SK-N-SH (cell line): ENCODE measurements around the gene SIPA1L2. TPM values are rescaled to one million over a fixed set of nuclear protein-coding genes. Genes with fewer than 3 reads are reported as not detected.

Experiments
- CTCF ChIA-PET: fragments of 300-600, 350-600 bp; formaldehyde crosslinking; extraction: SDS; loops from one replicate; lab custom pipeline; 2021; lab: Yijun Ruan, JAX
- POLR2A ChIA-PET: fragments of 350-600 bp; sonication (Branson Sonifier 250); formaldehyde crosslinking; extraction: SDS; loops from one replicate; lab custom pipeline; 2020; ENCODE audit warnings: antibody characterized with exemption, inconsistent platforms; lab: Yijun Ruan, JAX
- DNase-seq: peaks from one replicate; pipeline ENCODE4 v3.0.0; 2012
- H2AFZ ChIP-seq: fragments of 200-600 bp; sonication (generic); 2 replicates; pipeline ENCODE4 v1.8.1; 2016; ENCODE audit warnings: antibody characterized with exemption, mild to moderate bottlenecking, low read depth
- H3F3A ChIP-seq: fragments of 200-600 bp; sonication (generic); replicated peaks from 2 replicates; pipeline ENCODE3; 2016; ENCODE audit warnings: antibody characterized with exemption, mild to moderate bottlenecking; ENCODE audit not compliant: insufficient read depth
- H3K27ac ChIP-seq, 2 experiments: fragments of 200-500 bp in 1 of 2; fragments of 200-600 bp in 1 of 2; sonication (Bioruptor generic) in 1 of 2; sonication (generic), shearing (Covaris generic) in 1 of 2; 2 replicates each; pipeline versions ENCODE4 v1.5.1 to v1.6.1; 2014 to 2016; ENCODE audit warnings: low read depth in 2 of 2, inconsistent platforms in 1 of 2, low read length in 1 of 2, mild to moderate bottlenecking in 1 of 2, mixed read lengths in 1 of 2
- H3K27me3 ChIP-seq: fragments of 200-600 bp; sonication (generic), shearing (Covaris generic); 2 replicates; pipeline ENCODE4 v1.6.1; 2016; ENCODE audit warnings: mixed run types; ENCODE audit not compliant: insufficient read depth
- H3K36me3 ChIP-seq, 2 experiments: fragments of 200-500 bp in 1 of 2; fragments of 200-600 bp in 1 of 2; sonication (Bioruptor generic) in 1 of 2; sonication (generic) in 1 of 2; replicated peaks in 1 of 2; 2 replicates each; pipeline versions ENCODE3 to v1.5.1; 2014 to 2016; ENCODE audit warnings: low read length in 1 of 2, mild to moderate bottlenecking in 1 of 2; ENCODE audit not compliant: insufficient read depth in 2 of 2, control insufficient read depth in 1 of 2
- H3K4me1 ChIP-seq, 2 experiments: fragments of 200-500 bp in 1 of 2; fragments of 200-600 bp in 1 of 2; sonication (Bioruptor generic) in 1 of 2; sonication (generic), shearing (Covaris generic) in 1 of 2; 2 replicates each; pipeline versions ENCODE4 v1.5.1 to v1.6.1; 2014 to 2016; ENCODE audit warnings: low read depth in 1 of 2, low read length in 1 of 2, mixed run types in 1 of 2; ENCODE audit not compliant: insufficient read depth in 2 of 2, control insufficient read depth in 1 of 2
- H3K4me2 ChIP-seq: fragments of 200-600 bp; sonication (generic), shearing (Covaris generic); 2 replicates; pipeline ENCODE4 v1.6.1; 2017; ENCODE audit warnings: mixed run types
- H3K4me3 ChIP-seq, 2 experiments: fragments of 200-500 bp in 1 of 2; fragments of 200-600 bp in 1 of 2; sonication (Bioruptor generic) in 1 of 2; sonication (generic), shearing (Covaris generic) in 1 of 2; 2 replicates each; pipeline versions ENCODE4 v1.5.1 to v1.8.1; 2014 to 2016; ENCODE audit warnings: low read depth in 2 of 2, inconsistent platforms in 1 of 2, low read length in 1 of 2, mild to moderate bottlenecking in 1 of 2, mixed read lengths in 1 of 2, moderate library complexity in 1 of 2
- H3K79me2 ChIP-seq: fragments of 200-600 bp; sonication (generic); 2 replicates; pipeline ENCODE4 v1.8.1; 2017; ENCODE audit warnings: mild to moderate bottlenecking; ENCODE audit not compliant: insufficient read depth
- H3K9ac ChIP-seq: fragments of 200-600 bp; sonication (generic); 2 replicates; pipeline ENCODE4 v1.6.1; 2017; ENCODE audit warnings: mixed run types
- H3K9me2 ChIP-seq: fragments of 200-600 bp; sonication (generic); 2 replicates; pipeline ENCODE4 v1.6.1; 2017; ENCODE audit warnings: mixed run types
- H3K9me3 ChIP-seq: fragments of 200-600 bp; sonication (generic); 2 replicates; pipeline ENCODE4 v1.6.1; 2017; ENCODE audit warnings: mixed run types, mild to moderate bottlenecking, moderate library complexity
- H4K20me1 ChIP-seq: fragments of 200-600 bp; sonication (generic); 2 replicates; pipeline ENCODE4 v1.6.1; 2017; ENCODE audit warnings: mild to moderate bottlenecking, mixed run types; ENCODE audit not compliant: insufficient read depth
- ELF1 ChIP-seq: IDR thresholded peaks from 2 replicates; pipeline ENCODE4 v1.4.0; 2012
- EP300 ChIP-seq, 2 experiments: IDR thresholded peaks; 2 replicates each; pipeline versions ENCODE4 v1.4.0 to v1.6.1; 2012; ENCODE audit warnings: borderline replicate concordance in 1 of 2, low read depth in 1 of 2, low read length in 1 of 2
- FOXJ3 ChIP-seq: sonication (generic); formaldehyde crosslinking; IDR thresholded peaks from 2 replicates; pipeline ENCODE4 v1.5.1; 2020; ENCODE audit warnings: mild to moderate bottlenecking, missing genetic modification reagents
- GABPA ChIP-seq: IDR thresholded peaks from 2 replicates; pipeline ENCODE4 v1.4.0; 2012; ENCODE audit warnings: low read depth, mild to moderate bottlenecking
- IRF3 ChIP-seq: fragments of 150-350 bp; IDR thresholded peaks from 2 replicates; pipeline ENCODE4 v1.6.1; 2016; ENCODE audit warnings: mild to moderate bottlenecking, low read depth, low read length
- MEF2A ChIP-seq: IDR thresholded peaks from 2 replicates; pipeline ENCODE4 v1.4.0; 2012; ENCODE audit warnings: low read depth, borderline replicate concordance
- MXI1 ChIP-seq: IDR thresholded peaks from 2 replicates; pipeline ENCODE4 v1.6.1; 2012; ENCODE audit warnings: mild to moderate bottlenecking, low read depth, low read length, improper control_type of control experiment
- NFIC ChIP-seq: IDR thresholded peaks from 2 replicates; pipeline ENCODE4 v1.4.0; 2012; ENCODE audit warnings: borderline replicate concordance
- NRF1 ChIP-seq: IDR thresholded peaks from 2 replicates; pipeline ENCODE4 v1.6.1; 2012; ENCODE audit warnings: low read depth, mild to moderate bottlenecking, low read length
- POLR2AphosphoS5 ChIP-seq: IDR thresholded peaks from 2 replicates; pipeline ENCODE4 v1.6.1; 2012; ENCODE audit warnings: low read depth, low read length
- RCOR1 ChIP-seq: fragments of 150-350 bp; IDR thresholded peaks from 2 replicates; pipeline ENCODE4 v1.6.1; 2017; ENCODE audit warnings: antibody characterized with exemption, low read length
- RFX5 ChIP-seq: IDR thresholded peaks from 2 replicates; pipeline ENCODE4 v1.6.1; 2012; ENCODE audit warnings: mild to moderate bottlenecking, improper control_type of control experiment, low read length
- RXRA ChIP-seq: IDR thresholded peaks from 2 replicates; pipeline ENCODE4 v1.4.0; 2012; ENCODE audit warnings: low read depth, mild to moderate bottlenecking, borderline replicate concordance
- SMC3 ChIP-seq: IDR thresholded peaks from 2 replicates; pipeline ENCODE4 v1.6.1; 2012; ENCODE audit warnings: low read depth, low read length, improper control_type of control experiment
- WGBS: methylation state at CpG from one replicate; pipeline ENCODE4 v1.1.6; 2017; ENCODE audit warnings: low lambda C conversion rate; 5-methylcytosine and 5-hydroxymethylcytosine counted together
- polyA plus RNA-seq, 3 experiments: library from polyadenylated mRNA; depleted of rRNA; stranded (reverse); fragments of >200 nt; gene quantifications; 2 replicates each; pipeline ENCODE4 v1.2.3, GENCODE V29; 2012
- TF ChIP-seq, protein P1 (sequence below): fragments of 150-350 bp; IDR thresholded peaks from 2 replicates; pipeline ENCODE4 v1.6.1; 2017; ENCODE audit warnings: antibody characterized with exemption, low read length, low read depth, borderline replicate concordance
- TF ChIP-seq, protein P2 (sequence below): IDR thresholded peaks from 2 replicates; pipeline ENCODE4; 2012
- TF ChIP-seq, protein P3 (sequence below): IDR thresholded peaks from 2 replicates; pipeline ENCODE4 v1.4.0; 2012; ENCODE audit warnings: low read depth, borderline replicate concordance
- TF ChIP-seq, protein P4 (sequence below): IDR thresholded peaks from 2 replicates; pipeline ENCODE4 v1.6.1; 2012; ENCODE audit warnings: mild to moderate bottlenecking, low read depth, low read length, moderate library complexity

Gene SIPA1L2
- polyA plus RNA-seq, 1 of the 3 experiments (the other 2 are of a cell fraction) = 0.48 TPM

DNA sequence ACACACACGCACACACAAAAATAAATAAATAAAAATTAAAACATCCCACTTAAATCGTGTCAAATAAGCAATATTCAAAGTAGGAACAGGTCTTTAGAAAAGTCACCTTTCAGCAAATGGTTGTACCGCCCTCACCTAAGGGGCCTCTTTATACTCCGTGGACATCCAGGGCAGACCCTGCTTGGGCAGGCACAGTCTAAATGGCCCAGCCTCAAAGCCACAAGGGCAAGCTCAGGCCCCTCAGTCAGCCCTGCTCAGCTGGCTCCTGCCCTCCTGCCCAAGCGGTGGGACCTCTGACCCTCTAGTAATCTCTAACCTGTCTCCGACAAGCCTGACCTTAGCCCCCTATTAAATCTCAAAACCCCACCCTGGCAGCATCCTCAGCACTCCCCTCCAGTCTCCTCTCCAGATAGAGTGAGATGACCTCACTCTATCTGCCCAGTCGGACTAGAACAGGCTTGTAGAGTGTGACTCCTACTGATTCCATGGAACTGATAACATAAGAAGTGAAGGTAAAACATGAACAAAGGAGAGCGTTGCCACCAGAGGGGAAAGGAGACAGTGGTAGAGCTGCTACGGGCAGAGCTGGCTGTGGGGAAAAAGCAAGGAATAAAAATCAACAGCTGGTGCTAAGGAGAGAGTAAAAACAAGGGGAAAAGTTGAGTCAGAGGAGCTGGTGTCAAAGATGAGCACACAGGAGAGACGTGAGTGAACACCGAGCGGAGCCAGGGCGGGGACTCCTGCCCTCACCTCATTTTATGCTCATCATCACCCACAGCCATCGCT, 36.0 kb downstream of the SIPA1L2 start:
- no peak for DNase-seq
- H3K9me3 ChIP-seq = no peaks in the 10 kb centered on the region
- TF ChIP-seq ELF1 = no peak
- TF ChIP-seq FOXJ3 (CRISPR knock-in tag) = no peak
- no peak for TF ChIP-seq NFIC
- TF ChIP-seq RFX5 = no peak
- TF ChIP-seq RXRA = no peak
- TF ChIP-seq MXI1 = no peak
- TF ChIP-seq SMC3 = no peak
- TF ChIP-seq, protein P1, sequence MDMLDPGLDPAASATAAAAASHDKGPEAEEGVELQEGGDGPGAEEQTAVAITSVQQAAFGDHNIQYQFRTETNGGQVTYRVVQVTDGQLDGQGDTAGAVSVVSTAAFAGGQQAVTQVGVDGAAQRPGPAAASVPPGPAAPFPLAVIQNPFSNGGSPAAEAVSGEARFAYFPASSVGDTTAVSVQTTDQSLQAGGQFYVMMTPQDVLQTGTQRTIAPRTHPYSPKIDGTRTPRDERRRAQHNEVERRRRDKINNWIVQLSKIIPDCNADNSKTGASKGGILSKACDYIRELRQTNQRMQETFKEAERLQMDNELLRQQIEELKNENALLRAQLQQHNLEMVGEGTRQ = no peak
- no peak for TF ChIP-seq MEF2A
- TF ChIP-seq, protein P2, sequence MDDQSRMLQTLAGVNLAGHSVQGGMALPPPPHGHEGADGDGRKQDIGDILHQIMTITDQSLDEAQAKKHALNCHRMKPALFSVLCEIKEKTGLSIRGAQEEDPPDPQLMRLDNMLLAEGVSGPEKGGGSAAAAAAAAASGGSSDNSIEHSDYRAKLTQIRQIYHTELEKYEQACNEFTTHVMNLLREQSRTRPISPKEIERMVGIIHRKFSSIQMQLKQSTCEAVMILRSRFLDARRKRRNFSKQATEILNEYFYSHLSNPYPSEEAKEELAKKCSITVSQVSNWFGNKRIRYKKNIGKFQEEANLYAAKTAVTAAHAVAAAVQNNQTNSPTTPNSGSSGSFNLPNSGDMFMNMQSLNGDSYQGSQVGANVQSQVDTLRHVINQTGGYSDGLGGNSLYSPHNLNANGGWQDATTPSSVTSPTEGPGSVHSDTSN = no peak
- TF ChIP-seq, protein P3, sequence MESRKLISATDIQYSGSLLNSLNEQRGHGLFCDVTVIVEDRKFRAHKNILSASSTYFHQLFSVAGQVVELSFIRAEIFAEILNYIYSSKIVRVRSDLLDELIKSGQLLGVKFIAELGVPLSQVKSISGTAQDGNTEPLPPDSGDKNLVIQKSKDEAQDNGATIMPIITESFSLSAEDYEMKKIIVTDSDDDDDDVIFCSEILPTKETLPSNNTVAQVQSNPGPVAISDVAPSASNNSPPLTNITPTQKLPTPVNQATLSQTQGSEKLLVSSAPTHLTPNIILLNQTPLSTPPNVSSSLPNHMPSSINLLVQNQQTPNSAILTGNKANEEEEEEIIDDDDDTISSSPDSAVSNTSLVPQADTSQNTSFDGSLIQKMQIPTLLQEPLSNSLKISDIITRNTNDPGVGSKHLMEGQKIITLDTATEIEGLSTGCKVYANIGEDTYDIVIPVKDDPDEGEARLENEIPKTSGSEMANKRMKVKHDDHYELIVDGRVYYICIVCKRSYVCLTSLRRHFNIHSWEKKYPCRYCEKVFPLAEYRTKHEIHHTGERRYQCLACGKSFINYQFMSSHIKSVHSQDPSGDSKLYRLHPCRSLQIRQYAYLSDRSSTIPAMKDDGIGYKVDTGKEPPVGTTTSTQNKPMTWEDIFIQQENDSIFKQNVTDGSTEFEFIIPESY = no peak
- TF ChIP-seq POLR2AphosphoS5 = no peak
- TF ChIP-seq GABPA = no peak
- TF ChIP-seq RCOR1 = no peak
- TF ChIP-seq, protein P4, sequence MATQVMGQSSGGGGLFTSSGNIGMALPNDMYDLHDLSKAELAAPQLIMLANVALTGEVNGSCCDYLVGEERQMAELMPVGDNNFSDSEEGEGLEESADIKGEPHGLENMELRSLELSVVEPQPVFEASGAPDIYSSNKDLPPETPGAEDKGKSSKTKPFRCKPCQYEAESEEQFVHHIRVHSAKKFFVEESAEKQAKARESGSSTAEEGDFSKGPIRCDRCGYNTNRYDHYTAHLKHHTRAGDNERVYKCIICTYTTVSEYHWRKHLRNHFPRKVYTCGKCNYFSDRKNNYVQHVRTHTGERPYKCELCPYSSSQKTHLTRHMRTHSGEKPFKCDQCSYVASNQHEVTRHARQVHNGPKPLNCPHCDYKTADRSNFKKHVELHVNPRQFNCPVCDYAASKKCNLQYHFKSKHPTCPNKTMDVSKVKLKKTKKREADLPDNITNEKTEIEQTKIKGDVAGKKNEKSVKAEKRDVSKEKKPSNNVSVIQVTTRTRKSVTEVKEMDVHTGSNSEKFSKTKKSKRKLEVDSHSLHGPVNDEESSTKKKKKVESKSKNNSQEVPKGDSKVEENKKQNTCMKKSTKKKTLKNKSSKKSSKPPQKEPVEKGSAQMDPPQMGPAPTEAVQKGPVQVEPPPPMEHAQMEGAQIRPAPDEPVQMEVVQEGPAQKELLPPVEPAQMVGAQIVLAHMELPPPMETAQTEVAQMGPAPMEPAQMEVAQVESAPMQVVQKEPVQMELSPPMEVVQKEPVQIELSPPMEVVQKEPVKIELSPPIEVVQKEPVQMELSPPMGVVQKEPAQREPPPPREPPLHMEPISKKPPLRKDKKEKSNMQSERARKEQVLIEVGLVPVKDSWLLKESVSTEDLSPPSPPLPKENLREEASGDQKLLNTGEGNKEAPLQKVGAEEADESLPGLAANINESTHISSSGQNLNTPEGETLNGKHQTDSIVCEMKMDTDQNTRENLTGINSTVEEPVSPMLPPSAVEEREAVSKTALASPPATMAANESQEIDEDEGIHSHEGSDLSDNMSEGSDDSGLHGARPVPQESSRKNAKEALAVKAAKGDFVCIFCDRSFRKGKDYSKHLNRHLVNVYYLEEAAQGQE = no peak
- TF ChIP-seq NRF1 = no peak
- TF ChIP-seq EP300 (IDR thresholded peaks at IDR 0.05; ENCODE audit: borderline replicate concordance in 1 of 2, low read depth in 1 of 2, low read length in 1 of 2) = no peak
- no peak for TF ChIP-seq IRF3
- WGBS = 66% methylated on average over 14 of the region's 14 CpGs
- ChIA-PET POLR2A (no interaction called here), CTCF (interaction anchor here (1.0 kb wide), 1 partner anchor 929 kb away, joined by 3 read pairs; no protein-coding TSS in a partner anchor)
- H3K27me3 ChIP-seq = no peaks in the 10 kb centered on the region
- no peaks in the 10 kb centered on the region for H3K79me2 ChIP-seq
- H3K9me2 ChIP-seq = no peaks in the 10 kb centered on the region
- no peaks in the 10 kb centered on the region for H3K36me3 ChIP-seq
- H3K4me1 ChIP-seq = peaks cover 0 to 20% of the 10 kb centered on the region in 2 experiments; a peak in 3 of 4 replicates
- H3K4me2 ChIP-seq = no peak overlapping the region
- H3K4me3 ChIP-seq = no peak overlapping the region
- no peak overlapping the region for H3K27ac ChIP-seq
- no peak overlapping the region for H3K9ac ChIP-seq
- H3F3A ChIP-seq = no peaks in the 10 kb centered on the region
- H4K20me1 ChIP-seq = no peaks in the 10 kb centered on the region
- no peak overlapping the region for H2AFZ ChIP-seq
